HL-60 (cell line): Measurements from ENCODE around the gene RAB10.
"Not testable (repeated sequence)": the region's sequence is repeated elsewhere in the genome, so short reads cannot be mapped to it uniquely, and the experiment has no call there.

ENCODE experiments used
- CTCF ChIP-seq: IDR thresholded peaks from one replicate; pipeline ENCODE4 v1.5.1; 2011; ENCODE audit warnings: low read length, control low read depth, inconsistent platforms; ENCODE audit not compliant: insufficient read depth
- GABPA ChIP-seq: IDR thresholded peaks from 2 replicates; pipeline ENCODE4 v1.6.1; 2012; ENCODE audit warnings: low read depth
- POLR2AphosphoS5 ChIP-seq: IDR thresholded peaks from 2 replicates; pipeline ENCODE4 v1.6.1; 2012; ENCODE audit warnings: low read depth
- REST ChIP-seq: IDR thresholded peaks from 2 replicates; pipeline ENCODE4 v1.6.1; 2012; ENCODE audit warnings: low read depth; ENCODE audit not compliant: insufficient replicate concordance
- SPI1 ChIP-seq: IDR thresholded peaks from 2 replicates; pipeline ENCODE4 v1.6.1; 2012; ENCODE audit warnings: low read depth, mild to moderate bottlenecking, borderline replicate concordance

DNA sequence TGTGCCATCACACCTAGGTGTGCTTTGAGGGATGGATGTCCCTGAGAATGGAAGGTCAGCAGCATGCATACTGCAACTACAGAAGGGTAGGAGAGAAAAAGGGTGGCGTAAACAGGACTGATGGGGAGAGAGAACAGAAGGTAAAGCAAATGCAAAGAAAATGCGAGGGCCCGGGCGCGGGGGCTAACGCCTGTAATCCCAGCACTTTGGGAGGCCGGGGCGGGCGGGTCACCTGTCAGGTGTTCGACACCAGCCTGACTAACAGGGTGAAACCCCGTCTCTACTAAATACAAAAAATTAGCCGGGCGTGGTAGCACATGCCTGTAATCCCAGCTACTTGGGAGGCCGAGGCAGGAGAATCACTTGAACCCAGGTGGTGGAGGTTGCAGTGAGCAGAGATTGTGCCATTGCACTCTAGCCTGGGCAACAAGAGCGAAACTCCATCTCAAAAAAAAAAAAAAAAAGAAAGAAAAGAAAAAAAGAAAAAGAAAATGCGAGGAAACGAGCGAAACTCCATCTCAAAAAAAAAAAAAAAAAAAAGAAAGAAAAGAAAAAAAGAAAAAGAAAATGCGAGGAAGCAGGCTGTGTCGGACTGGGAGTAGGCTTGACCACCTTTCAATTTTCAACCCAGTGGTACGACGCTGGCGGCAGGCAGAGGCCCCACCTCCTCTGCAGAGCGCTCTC lies 1.2 kb upstream of the RAB10 start:
- not testable (repeated sequence) for TF ChIP-seq POLR2AphosphoS5, CTCF, REST, GABPA, SPI1
